Fibroblast of mammary gland (primary cell): ENCODE data around the gene SCAF4.

Experiments
- DNase-seq: peaks from one replicate; pipeline ENCODE4 v3.0.0-alpha.2; 2010; ENCODE audit warnings: low read depth
- H3K4me3 ChIP-seq: 2 replicates; pipeline ENCODE4 v1.5.1; 2011; ENCODE audit warnings: low read depth, mild to moderate bottlenecking, low read length, moderate library complexity; ENCODE audit not compliant: control insufficient read depth
- TF ChIP-seq, protein P1 (sequence below): conservative IDR thresholded peaks from 2 replicates; pipeline ENCODE4 v1.5.1; 2011; ENCODE audit warnings: low read depth, low read length, inconsistent platforms; ENCODE audit not compliant: control insufficient read depth, insufficient read depth

Gene SCAF4

DNA sequence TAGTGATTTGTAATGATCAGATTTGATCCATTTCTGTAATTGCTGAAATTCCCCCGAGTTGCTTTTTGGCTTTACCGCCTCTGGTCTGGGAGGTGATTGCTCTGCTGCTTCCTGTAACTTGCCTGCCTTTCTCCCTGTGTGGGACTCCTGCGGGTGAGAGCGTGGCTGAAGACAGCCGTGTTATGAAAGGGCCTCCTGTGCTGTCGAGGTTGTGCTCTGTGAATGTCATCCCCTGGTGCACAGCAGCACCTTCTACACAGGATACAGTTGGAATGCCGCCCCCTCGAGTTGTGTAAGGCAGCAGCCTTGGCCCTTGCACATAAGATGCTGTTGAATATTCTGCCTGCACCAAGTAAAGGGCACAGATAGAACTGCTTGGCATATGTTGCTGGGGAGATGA lies 66.5 kb downstream of the SCAF4 start:
- peak; percentile 50 for DNase-seq
- no peak overlapping the region for H3K4me3 ChIP-seq
- TF ChIP-seq, protein P1, sequence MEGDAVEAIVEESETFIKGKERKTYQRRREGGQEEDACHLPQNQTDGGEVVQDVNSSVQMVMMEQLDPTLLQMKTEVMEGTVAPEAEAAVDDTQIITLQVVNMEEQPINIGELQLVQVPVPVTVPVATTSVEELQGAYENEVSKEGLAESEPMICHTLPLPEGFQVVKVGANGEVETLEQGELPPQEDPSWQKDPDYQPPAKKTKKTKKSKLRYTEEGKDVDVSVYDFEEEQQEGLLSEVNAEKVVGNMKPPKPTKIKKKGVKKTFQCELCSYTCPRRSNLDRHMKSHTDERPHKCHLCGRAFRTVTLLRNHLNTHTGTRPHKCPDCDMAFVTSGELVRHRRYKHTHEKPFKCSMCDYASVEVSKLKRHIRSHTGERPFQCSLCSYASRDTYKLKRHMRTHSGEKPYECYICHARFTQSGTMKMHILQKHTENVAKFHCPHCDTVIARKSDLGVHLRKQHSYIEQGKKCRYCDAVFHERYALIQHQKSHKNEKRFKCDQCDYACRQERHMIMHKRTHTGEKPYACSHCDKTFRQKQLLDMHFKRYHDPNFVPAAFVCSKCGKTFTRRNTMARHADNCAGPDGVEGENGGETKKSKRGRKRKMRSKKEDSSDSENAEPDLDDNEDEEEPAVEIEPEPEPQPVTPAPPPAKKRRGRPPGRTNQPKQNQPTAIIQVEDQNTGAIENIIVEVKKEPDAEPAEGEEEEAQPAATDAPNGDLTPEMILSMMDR, result no peak

DNA sequence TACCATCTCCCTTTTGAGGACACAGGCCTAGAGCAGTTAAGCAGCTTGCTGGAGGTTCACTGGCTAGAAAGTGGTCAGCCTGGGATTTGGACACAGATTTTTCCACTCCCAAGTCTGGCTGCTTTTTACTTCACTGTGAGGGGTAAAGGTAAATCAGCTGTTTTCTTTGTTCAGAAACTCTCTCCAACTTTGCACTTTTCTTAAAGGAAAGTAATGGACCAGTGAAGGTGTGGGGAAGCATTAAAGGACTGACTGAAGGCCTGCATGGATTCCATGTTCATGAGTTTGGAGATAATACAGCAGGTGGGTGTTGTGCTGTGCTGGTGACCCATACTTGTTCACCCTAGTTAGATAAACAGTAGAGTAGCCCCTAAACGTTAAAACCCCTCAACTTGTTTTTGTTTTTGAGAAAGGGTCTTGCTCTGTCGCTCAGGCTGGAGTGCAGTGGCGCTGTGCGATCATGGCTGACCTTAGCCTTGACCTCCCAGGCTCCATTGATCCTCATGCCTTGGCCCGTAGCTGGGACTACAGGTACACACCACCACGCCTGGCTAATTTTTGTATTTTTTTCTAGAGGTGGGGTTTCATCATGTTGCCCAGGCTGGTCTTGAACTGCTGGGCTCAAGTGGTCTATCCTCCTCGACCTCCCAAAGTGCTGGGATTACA lies 68.2 kb downstream of the SCAF4 start:
- H3K4me3 ChIP-seq, result no peak overlapping the region
- TF ChIP-seq, protein P1, result no peak
- no peak for DNase-seq

DNA sequence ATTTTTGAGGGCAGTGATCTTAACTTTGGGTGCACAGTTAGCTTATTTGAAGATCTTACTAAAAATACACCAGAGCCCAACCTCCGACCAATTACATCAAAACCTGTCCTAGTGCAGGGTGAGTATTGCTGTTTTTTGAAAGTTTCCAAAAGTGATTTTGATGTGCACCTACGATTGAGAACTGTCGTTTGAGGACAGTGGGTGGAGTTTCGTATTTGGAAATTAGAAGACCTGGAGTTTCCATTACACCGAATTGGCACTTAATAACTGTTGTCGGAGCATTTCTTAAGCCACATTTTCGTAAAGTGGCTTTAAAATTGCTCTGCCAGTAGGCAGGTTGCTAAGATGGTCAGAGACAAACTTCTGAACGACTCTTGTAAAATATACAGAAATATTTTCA lies 71.3 kb downstream of the SCAF4 start:
- H3K4me3 ChIP-seq, result peak overlapping the region; percentile 86
- DNase-seq, result no peak
- TF ChIP-seq, protein P1, result no peak

DNA sequence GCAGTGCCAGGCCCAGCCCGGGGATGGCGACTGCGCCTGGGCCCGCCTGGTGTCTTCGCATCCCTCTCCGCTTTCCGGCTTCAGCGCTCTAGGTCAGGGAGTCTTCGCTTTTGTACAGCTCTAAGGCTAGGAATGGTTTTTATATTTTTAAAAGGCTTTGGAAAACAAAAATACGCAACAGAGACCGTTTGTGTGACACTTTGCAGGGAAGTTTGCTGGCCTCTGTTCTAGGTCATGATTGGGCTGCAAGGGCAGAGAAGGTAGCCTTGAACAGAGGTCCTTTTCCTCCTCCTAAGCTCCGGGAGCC lies 71.7 kb downstream of the SCAF4 start:
- TF ChIP-seq, protein P1, result no peak
- no peak for DNase-seq
- peak overlapping the region; percentile 86 for H3K4me3 ChIP-seq

DNA sequence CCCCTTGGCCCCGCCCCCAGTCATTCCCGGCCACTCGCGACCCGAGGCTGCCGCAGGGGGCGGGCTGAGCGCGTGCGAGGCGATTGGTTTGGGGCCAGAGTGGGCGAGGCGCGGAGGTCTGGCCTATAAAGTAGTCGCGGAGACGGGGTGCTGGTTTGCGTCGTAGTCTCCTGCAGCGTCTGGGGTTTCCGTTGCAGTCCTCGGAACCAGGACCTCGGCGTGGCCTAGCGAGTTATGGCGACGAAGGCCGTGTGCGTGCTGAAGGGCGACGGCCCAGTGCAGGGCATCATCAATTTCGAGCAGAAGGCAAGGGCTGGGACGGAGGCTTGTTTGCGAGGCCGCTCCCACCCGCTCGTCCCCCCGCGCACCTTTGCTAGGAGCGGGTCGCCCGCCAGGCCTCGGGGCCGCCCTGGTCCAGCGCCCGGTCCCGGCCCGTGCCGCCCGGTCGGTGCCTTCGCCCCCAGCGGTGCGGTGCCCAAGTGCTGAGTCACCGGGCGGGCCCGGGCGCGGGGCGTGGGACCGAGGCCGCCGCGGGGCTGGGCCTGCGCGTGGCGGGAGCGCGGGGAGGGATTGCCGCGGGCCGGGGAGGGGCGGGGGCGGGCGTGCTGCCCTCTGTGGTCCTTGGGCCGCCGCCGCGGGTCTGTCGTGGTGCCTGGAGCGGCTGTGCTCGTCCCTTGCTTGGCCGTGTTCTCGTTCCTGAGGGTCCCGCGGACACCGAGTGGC lies 72.2 kb downstream of the SCAF4 start, which contains the start of gene SOD1:
SOD1 (plus strand) TSS at position 158 of the 723 bp plus-strand sequence; CDS start at position 235, 77 bp downstream.
- TF ChIP-seq, protein P1, result no peak
- peak within 1 kb of the TSS; percentile 86 for H3K4me3 ChIP-seq
- peak; percentile 87 for DNase-seq

DNA sequence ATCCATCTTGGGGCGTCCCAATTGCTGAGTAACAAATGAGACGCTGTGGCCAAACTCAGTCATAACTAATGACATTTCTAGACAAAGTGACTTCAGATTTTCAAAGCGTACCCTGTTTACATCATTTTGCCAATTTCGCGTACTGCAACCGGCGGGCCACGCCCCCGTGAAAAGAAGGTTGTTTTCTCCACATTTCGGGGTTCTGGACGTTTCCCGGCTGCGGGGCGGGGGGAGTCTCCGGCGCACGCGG lies 72.7 kb downstream of the SCAF4 start:
- TF ChIP-seq, protein P1, result no peak
- DNase-seq, result no peak
- H3K4me3 ChIP-seq, result peak overlapping the region; percentile 86
